Endodermal cell (in vitro differentiated cells): Measurements from ENCODE around the gene EZH2. TPM values are rescaled to one million over a fixed set of nuclear protein-coding genes. Genes with fewer than 3 reads are reported as not detected.

Experiments
- DNase-seq: peaks from one replicate; pipeline ENCODE4 v3.0.0-alpha.2; 2017
- H3K27ac ChIP-seq: 2 replicates; pipeline ENCODE4 v1.5.1; 2013; ENCODE audit warnings: mild to moderate bottlenecking, low read depth, low read length, moderate library complexity
- H3K27me3 ChIP-seq: 2 replicates; pipeline ENCODE4 v1.6.1; 2013; ENCODE audit warnings: mild to moderate bottlenecking, low read length, moderate library complexity; ENCODE audit not compliant: insufficient read depth, control insufficient read depth, poor library complexity, severe bottlenecking
- H3K36me3 ChIP-seq: 2 replicates; pipeline ENCODE4 v1.7.0; 2013; ENCODE audit warnings: mild to moderate bottlenecking, low read length, moderate library complexity; ENCODE audit not compliant: control insufficient read depth, insufficient read depth
- H3K4me1 ChIP-seq: one replicate; pipeline ENCODE4 v1.7.0; 2013; ENCODE audit warnings: low read length; ENCODE audit not compliant: control insufficient read depth, insufficient read depth
- H3K4me3 ChIP-seq: 2 replicates; pipeline ENCODE4 v1.5.1; 2013; ENCODE audit warnings: mild to moderate bottlenecking, low read length, moderate library complexity
- H3K9ac ChIP-seq: 2 replicates; pipeline ENCODE4 v1.6.1; 2013; ENCODE audit warnings: mild to moderate bottlenecking, low read length, moderate library complexity; ENCODE audit not compliant: poor library complexity, severe bottlenecking; ENCODE audit errors: extremely low read depth
- H3K9me3 ChIP-seq: 2 replicates; pipeline ENCODE4 v1.6.1; 2013; ENCODE audit warnings: mild to moderate bottlenecking, low read length, moderate library complexity; ENCODE audit not compliant: control insufficient read depth
- H3K27ac Mint-ChIP-seq: 2 replicates; pipeline ENCODE4 v1.8.0; 2020; ENCODE audit warnings: mixed read lengths
- H3K27me3 Mint-ChIP-seq: 2 replicates; pipeline ENCODE4 v1.8.0; 2021; ENCODE audit warnings: mild to moderate bottlenecking, mixed read lengths; ENCODE audit not compliant: insufficient read depth
- H3K36me3 Mint-ChIP-seq: 2 replicates; pipeline ENCODE4 v1.8.0; 2020; ENCODE audit warnings: low read depth, mixed read lengths
- H3K4me1 Mint-ChIP-seq: 2 replicates; pipeline ENCODE4 v1.8.0; 2020; ENCODE audit warnings: mixed read lengths
- H3K4me3 Mint-ChIP-seq: 2 replicates; pipeline ENCODE4 v1.8.0; 2020; ENCODE audit warnings: mild to moderate bottlenecking, moderate library complexity, mixed read lengths
- H3K9me3 Mint-ChIP-seq: 2 replicates; pipeline ENCODE4 v1.8.0; 2020; ENCODE audit warnings: mild to moderate bottlenecking, mixed read lengths
- CTCF ChIP-seq: fragments of 200-600 bp; sonication (generic); conservative IDR thresholded peaks from 2 replicates; pipeline ENCODE4 v1.5.0; 2021; ENCODE audit warnings: antibody characterized with exemption, mild to moderate bottlenecking
- WGBS, 2 experiments: methylation state at CpG; one replicate each; pipeline versions ENCODE4 v1.1.5 to v1.1.7; 2013; ENCODE audit warnings: missing lambda C conversion rate in 2 of 2, mixed read lengths in 1 of 2; ENCODE audit not compliant: insufficient coverage in 1 of 2, insufficient read length in 1 of 2; 5-methylcytosine and 5-hydroxymethylcytosine counted together
- total RNA-seq, 2 donors: library from RNA; stranded (reverse); fragmentation: NEBNext Ultra II Directional in 1 of 2; extraction: Animal tissue kit (Norgen Biotek cat#: 25700) in 1 of 2; gene quantifications; 2 replicates in 1 of 2; 3 replicates in 1 of 2; pipeline ENCODE4 v1.2.1, GENCODE V29; 2021

The EZH2 gene
- total RNA-seq, 2 donors from 2014 or later = 40.2 to 46.0 TPM

- Mint-ChIP-seq H3K36me3 (peaks cover 5% of the 10 kb centered on the region), H3K27me3 (no peaks in the 10 kb centered on the region), H3K27ac (peak overlapping the region; percentile 76), H3K4me3 (peak overlapping the region; percentile 80), H3K4me1 (peaks cover 5% of the 10 kb centered on the region), H3K9me3 (no peaks in the 10 kb centered on the region)
- H3K9ac ChIP-seq = peak overlapping the region; percentile 69
- no peaks in the 10 kb centered on the region for H3K27me3 ChIP-seq
- peak overlapping the region; percentile 80 for H3K4me3 ChIP-seq
- DNase-seq = peak; percentile 93
- H3K9me3 ChIP-seq = no peaks in the 10 kb centered on the region
- H3K27ac ChIP-seq = peak overlapping the region; percentile 99
- H3K36me3 ChIP-seq = no peaks in the 10 kb centered on the region
- H3K4me1 ChIP-seq = peaks cover 4% of the 10 kb centered on the region
- TF ChIP-seq CTCF = no peak
- WGBS, 2 experiments = 0 to 1% methylated on average over 24 to 101 of the region's 101 CpGs
These were observed 370 bp upstream of the EZH2 start for GRCh38 chr7:148884299-148885022.

GRCh38 chr7:148883266-148884048 is 634 bp downstream of the EZH2 start:
- Mint-ChIP-seq H3K9me3 (no peaks in the 10 kb centered on the region), H3K27ac (peak overlapping the region; percentile 90), H3K4me1 (peaks cover 5% of the 10 kb centered on the region), H3K36me3 (peaks cover 5% of the 10 kb centered on the region), H3K27me3 (no peaks in the 10 kb centered on the region), H3K4me3 (peak overlapping the region; percentile 80)
- Histone ChIP-seq H3K36me3 (no peaks in the 10 kb centered on the region), H3K9ac (peak overlapping the region; percentile 84), H3K27ac (peak overlapping the region; percentile 99), H3K27me3 (no peaks in the 10 kb centered on the region), H3K4me1 (peaks cover 4% of the 10 kb centered on the region), H3K9me3 (no peaks in the 10 kb centered on the region), H3K4me3 (peak overlapping the region; percentile 96)
- TF ChIP-seq CTCF = no peak
- DNase-seq = peak; percentile 67
- WGBS, 2 experiments = 0% methylated on average over 1 to 88 of the region's 88 CpGs

GRCh38 chr7:148882841-148883265 is 1.2 kb downstream of the EZH2 start:
- Mint-ChIP-seq H3K9me3 (no peaks in the 10 kb centered on the region), H3K4me1 (peaks cover 9% of the 10 kb centered on the region), H3K36me3 (peaks cover 5% of the 10 kb centered on the region), H3K4me3 (peak overlapping the region; percentile 80), H3K27ac (peak overlapping the region; percentile 90), H3K27me3 (no peaks in the 10 kb centered on the region)
- H3K36me3 ChIP-seq = no peaks in the 10 kb centered on the region
- TF ChIP-seq CTCF = no peak
- no peaks in the 10 kb centered on the region for H3K9me3 ChIP-seq
- peak overlapping the region; percentile 84 for H3K9ac ChIP-seq
- no peak for DNase-seq
- H3K27me3 ChIP-seq = no peaks in the 10 kb centered on the region
- H3K27ac ChIP-seq = peak overlapping the region; percentile 99
- H3K4me3 ChIP-seq = peak overlapping the region; percentile 96
- 4 to 12% methylated on average over 12 of the region's 12 CpGs for WGBS, 2 experiments
- peaks cover 7% of the 10 kb centered on the region for H3K4me1 ChIP-seq
